ENCODE data around the gene PRKG1. TPM values are rescaled to one million over a fixed set of nuclear protein-coding genes. Genes with fewer than 3 reads are reported as not detected.

The PRKG1 gene
- total RNA-seq, 2 experiments from 2014 or later: not detected

DNA sequence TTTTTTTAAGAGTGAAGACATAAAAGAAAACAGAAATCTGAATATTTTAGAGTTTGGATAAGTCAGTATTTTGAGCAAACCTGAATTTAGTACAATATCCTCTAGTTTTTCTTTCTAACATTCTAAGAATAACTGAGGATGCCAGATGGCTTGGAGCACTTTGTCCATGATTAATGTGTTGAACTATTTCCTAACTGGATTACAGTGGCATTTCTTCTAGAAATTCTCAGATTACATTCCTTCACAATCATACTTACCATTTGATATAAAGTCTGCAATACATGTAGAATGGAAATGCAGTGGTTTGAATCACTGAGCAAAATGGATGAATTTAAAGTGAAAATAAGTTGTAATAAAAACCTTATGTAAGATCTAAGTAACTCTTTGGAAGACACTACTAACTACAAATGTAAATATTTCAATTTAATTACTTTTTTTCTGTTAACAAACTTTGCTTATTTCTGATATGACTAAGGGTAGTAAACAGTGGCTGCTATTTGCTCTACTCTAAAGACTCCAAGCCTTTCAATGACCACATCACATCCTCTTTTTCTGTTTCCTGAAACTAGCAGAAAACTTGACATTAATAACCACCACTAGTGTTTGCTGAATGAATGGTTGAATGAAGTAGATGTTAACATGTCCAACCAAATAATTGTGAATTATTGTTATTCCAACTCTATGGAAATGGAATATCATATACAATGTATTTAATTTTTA is 102.8 kb downstream of the PRKG1 start:
- Mint-ChIP-seq H3K9me3 (no peaks in the 10 kb centered on the region), H3K27ac (no peak overlapping the region), H3K4me3 (no peak overlapping the region), H3K36me3 (ENCODE audit: low read depth) (no peaks in the 10 kb centered on the region), H3K27me3 (no peaks in the 10 kb centered on the region), H3K4me1 (no peaks in the 10 kb centered on the region)
- CTCF ChIA-PET: no interaction called here
- POLR2A ChIA-PET: no interaction called here
- DNase-seq: no peak

DNA sequence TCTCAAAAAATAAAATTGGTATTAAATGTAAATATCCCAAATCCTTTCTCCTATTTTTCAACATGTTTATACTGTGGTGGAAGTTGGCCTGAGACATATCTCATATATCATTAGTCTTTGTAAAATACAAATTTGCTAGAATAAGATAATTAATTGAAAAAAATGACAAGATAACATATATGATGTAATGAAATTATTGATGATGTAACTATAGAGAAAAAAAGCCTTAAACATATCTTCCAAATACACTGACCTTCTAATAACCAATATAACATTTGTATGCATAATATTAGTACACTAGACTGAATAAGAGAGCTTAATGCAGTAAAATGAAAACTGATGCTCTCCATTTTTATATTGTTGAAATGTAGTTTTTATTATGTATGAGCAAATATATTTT is 104.3 kb downstream of the PRKG1 start:
- CTCF ChIA-PET: no interaction called here
- no peak overlapping the region for H3K27ac Mint-ChIP-seq
- H3K27me3 Mint-ChIP-seq: no peaks in the 10 kb centered on the region
- no peaks in the 10 kb centered on the region for H3K36me3 Mint-ChIP-seq (ENCODE audit: low read depth)
- no peak overlapping the region for H3K4me3 Mint-ChIP-seq
- no peaks in the 10 kb centered on the region for H3K4me1 Mint-ChIP-seq
- H3K9me3 Mint-ChIP-seq: no peaks in the 10 kb centered on the region
- DNase-seq: no peak
- POLR2A ChIA-PET: no interaction called here

DNA sequence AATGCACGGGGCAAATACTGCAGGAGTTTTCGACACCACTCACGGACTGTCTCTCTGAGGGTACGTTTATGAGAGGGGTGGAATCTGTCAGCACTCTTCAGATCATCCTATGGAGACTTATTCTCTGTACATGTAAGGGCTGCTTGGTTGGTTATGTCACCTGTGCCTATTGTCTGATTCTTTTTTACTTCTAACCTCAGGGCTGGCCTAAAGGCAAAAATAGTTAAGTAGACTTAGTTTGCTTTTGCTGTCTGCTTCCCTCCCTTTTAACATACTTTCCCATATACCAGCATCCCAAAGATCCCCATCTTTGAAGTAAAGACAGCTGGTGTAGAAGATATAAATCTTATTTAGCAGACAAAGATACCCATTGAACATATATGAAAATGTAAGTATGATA is 105.9 kb downstream of the PRKG1 start:
- CTCF ChIA-PET: no interaction called here
- Mint-ChIP-seq H3K9me3 (no peaks in the 10 kb centered on the region), H3K36me3 (ENCODE audit: low read depth) (no peaks in the 10 kb centered on the region)

DNA sequence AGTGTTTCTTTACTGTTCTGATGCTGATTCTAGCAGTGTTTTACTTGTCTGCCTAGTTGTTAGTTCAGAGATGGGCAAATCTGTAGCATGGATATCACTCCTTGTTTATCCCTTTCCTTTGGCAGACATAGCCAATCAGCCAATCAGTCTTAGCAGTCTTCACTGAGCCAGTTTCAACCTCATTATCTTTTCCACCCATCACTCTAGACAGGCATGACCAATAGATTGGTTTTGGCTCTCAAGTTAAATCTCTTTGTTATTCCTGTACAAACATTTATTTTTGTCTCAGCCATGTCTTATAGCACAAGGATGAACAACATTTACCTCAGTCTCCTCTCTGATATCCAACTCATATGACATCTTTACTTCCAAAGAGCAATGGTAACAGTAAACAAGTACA is 109.5 kb downstream of the PRKG1 start:
- Mint-ChIP-seq H3K9me3 (no peaks in the 10 kb centered on the region), H3K4me3 (no peak overlapping the region), H3K27me3 (no peaks in the 10 kb centered on the region), H3K27ac (no peak overlapping the region), H3K4me1 (no peaks in the 10 kb centered on the region), H3K36me3 (ENCODE audit: low read depth) (no peaks in the 10 kb centered on the region)
- CTCF ChIA-PET: no interaction called here
- no peak for DNase-seq
- POLR2A ChIA-PET: no interaction called here

More for the DNA sequence above, 105.9 kb downstream of the PRKG1 start:
- POLR2A ChIA-PET: no interaction called here
- no peaks in the 10 kb centered on the region for H3K4me1 Mint-ChIP-seq
- H3K4me3 Mint-ChIP-seq: no peak overlapping the region
- H3K27me3 Mint-ChIP-seq: no peaks in the 10 kb centered on the region
- no peak overlapping the region for H3K27ac Mint-ChIP-seq
- DNase-seq: no peak

DNA sequence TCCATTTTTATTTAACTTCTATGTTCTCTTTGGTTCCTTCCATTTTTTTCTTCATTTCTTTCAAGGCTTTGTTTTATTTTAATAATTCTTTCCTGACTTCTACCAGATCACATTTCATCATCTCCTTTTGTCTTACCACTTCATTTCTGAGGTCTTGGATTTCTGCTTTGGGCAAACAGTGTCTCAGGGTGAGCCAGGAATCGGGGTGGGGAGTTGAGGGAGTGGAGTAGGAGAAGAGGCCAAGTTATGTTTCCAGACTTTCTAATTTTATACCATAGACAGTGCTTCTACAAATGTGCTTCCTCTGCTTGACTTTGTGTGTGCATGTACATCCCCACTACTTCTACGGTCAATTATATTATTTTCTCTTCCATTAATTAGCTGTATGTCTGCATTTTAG is 112.1 kb downstream of the PRKG1 start:
- DNase-seq: no peak
- CTCF ChIA-PET: no interaction called here
- H3K4me3 Mint-ChIP-seq: no peak overlapping the region
- no peaks in the 10 kb centered on the region for H3K27me3 Mint-ChIP-seq
- H3K36me3 Mint-ChIP-seq (ENCODE audit: low read depth): no peaks in the 10 kb centered on the region
- H3K9me3 Mint-ChIP-seq: no peaks in the 10 kb centered on the region
- POLR2A ChIA-PET: no interaction called here
- peak overlapping the region; percentile 42 for H3K27ac Mint-ChIP-seq
- H3K4me1 Mint-ChIP-seq: no peaks in the 10 kb centered on the region

DNA sequence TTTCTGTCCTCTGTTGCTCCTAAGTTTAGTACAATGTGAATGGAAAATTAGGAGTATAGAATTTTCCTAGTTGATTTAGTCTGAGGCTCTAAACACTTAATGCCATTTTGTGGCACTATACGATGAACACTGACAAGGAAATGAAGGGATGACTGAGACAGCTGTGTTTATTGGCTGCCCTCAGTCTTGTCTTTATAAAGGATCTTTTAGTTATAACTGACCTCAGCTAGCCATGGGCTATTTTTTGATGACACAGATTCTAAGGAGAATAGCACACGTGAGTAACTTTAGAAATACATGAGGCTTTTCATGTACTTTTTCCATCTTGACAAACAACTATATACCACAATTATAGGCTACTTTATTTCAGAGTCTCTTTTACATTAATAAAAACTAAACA is 113.7 kb downstream of the PRKG1 start:
- ChIA-PET POLR2A (no interaction called here), CTCF (no interaction called here)
- Mint-ChIP-seq H3K27me3 (no peaks in the 10 kb centered on the region), H3K27ac (no peak overlapping the region), H3K4me3 (no peak overlapping the region), H3K4me1 (no peaks in the 10 kb centered on the region), H3K9me3 (no peaks in the 10 kb centered on the region), H3K36me3 (ENCODE audit: low read depth) (no peaks in the 10 kb centered on the region)
- DNase-seq: no peak

DNA sequence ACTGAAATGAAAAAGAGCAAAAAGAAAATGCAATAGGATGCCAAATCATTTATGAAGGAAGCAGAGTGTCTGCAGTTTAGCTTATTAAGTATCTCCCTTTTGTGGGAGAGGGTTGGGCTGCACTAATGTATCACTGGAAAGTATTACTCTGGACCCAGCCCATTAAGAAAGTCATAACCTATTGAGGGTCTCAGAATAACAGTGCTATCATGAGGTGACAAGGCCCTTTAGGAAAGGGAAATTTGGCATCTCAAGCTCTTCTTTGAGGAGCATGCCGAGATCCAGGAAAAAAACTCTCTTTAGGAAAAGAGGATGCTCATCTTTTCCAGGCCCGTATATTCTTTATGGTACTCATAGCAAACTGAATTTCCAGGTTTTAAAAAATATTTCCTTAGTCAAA is 114.6 kb downstream of the PRKG1 start:
- H3K36me3 Mint-ChIP-seq (ENCODE audit: low read depth): no peaks in the 10 kb centered on the region
- H3K27me3 Mint-ChIP-seq: no peaks in the 10 kb centered on the region
- CTCF ChIA-PET: no interaction called here
- no peak overlapping the region for H3K4me3 Mint-ChIP-seq
- H3K4me1 Mint-ChIP-seq: no peaks in the 10 kb centered on the region
- H3K9me3 Mint-ChIP-seq: no peaks in the 10 kb centered on the region
- POLR2A ChIA-PET: no interaction called here
- no peak for DNase-seq
- H3K27ac Mint-ChIP-seq: no peak overlapping the region

DNA sequence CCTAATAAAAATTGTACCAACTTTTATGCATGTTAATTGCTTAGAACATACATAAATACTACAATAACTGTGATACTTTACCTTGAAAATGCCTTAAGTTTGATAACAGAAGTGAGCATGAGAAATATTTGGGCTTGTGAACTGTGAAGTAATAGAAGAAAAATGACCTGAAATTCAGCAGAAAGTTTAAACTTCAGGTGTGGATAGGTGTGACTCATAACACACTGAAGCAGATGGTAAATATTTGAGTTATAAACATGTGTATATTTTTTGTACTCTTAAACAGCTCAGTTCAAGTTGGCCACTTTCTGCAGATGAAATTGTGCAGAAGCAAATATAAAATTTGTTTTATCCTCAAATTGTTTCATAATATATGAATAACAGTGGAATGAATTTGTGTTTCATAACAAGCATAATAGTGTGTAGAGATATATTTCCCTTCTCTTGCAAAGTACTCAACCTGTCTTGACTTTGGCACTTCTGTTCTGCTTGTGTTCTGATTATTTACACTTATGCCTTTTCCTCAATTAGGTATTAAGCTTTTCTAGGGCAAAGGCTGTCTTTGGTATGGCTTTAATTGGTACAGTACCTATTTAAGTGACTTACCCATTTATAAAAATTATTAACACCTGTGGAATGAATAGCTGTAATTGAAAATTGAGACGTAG is 122.4 kb downstream of the PRKG1 start:
- Mint-ChIP-seq H3K4me3 (no peak overlapping the region), H3K9me3 (no peaks in the 10 kb centered on the region), H3K27ac (no peak overlapping the region), H3K4me1 (no peaks in the 10 kb centered on the region), H3K36me3 (ENCODE audit: low read depth) (no peaks in the 10 kb centered on the region), H3K27me3 (no peaks in the 10 kb centered on the region)
- ChIA-PET CTCF (no interaction called here), POLR2A (no interaction called here)
- DNase-seq: no peak

DNA sequence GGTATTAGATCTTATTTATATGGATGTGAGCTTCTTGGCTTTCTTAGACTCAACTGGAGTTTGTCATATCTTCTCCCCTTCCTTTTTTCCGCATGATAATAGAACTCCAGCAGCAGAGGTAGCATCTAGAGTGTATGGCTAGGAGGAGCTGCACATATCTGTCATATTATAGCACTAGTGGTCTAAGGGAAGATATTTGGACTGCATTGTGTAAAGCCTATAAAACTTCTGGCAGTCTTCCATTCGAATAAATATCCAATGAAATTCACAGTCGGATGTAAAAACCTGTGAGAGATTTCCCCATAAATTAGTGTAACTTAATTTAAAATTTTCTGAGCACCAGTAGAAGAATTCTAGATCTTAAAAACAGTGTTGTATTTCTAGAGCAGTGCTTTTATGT is 123.9 kb downstream of the PRKG1 start:
- CTCF ChIA-PET: no interaction called here
- POLR2A ChIA-PET: no interaction called here
- Mint-ChIP-seq H3K27ac (no peak overlapping the region), H3K9me3 (no peaks in the 10 kb centered on the region), H3K36me3 (ENCODE audit: low read depth) (no peaks in the 10 kb centered on the region), H3K4me1 (no peaks in the 10 kb centered on the region), H3K27me3 (no peaks in the 10 kb centered on the region), H3K4me3 (no peak overlapping the region)
- DNase-seq: no peak

DNA sequence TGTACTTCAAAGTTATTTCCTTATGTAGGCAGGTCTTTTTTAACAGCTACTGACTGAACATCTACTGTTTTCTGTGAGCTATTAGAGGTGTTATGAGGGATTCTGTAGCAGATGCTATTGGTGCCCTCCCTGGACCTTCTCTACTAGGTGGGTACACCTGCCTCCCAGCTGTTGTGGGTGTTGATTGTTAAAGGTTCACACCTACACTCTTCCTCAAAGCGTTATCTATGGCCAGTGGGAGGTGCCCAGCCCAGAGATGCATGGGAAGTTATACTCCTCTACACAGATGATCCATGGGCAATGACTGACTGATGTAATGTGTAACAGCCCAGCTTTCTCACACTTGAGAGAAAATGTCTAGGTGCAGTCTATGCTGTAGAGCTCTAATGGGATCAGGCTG is 127.7 kb downstream of the PRKG1 start:
- Mint-ChIP-seq H3K27ac (no peak overlapping the region), H3K4me3 (no peak overlapping the region), H3K36me3 (ENCODE audit: low read depth) (no peaks in the 10 kb centered on the region), H3K4me1 (no peaks in the 10 kb centered on the region), H3K27me3 (no peaks in the 10 kb centered on the region), H3K9me3 (no peaks in the 10 kb centered on the region)
- ChIA-PET POLR2A (no interaction called here), CTCF (no interaction called here)
- DNase-seq: no peak

DNA sequence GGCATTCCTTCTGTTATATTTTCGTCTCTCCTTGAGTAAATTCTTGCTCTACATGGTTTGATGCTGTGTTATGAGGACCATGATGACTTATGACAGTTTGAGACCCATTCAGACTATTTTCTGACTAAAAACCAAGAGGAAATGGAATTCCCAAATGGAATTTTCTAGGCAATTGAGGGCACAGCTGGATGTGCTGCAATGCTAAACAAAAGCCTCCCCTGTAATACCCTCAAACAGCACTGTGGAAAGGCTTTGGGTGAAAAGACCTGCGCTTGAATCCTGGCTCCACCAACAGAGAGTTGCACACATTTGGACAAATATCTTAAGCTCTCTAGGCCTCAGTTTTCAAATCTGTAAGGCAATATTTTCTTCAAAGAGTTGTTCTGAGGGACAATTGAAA is 129.1 kb downstream of the PRKG1 start:
- ChIA-PET CTCF (no interaction called here), POLR2A (no interaction called here)
- no peaks in the 10 kb centered on the region for H3K9me3 Mint-ChIP-seq
- no peak overlapping the region for H3K4me3 Mint-ChIP-seq
- no peaks in the 10 kb centered on the region for H3K36me3 Mint-ChIP-seq (ENCODE audit: low read depth)
- DNase-seq: no peak
- no peaks in the 10 kb centered on the region for H3K4me1 Mint-ChIP-seq
- no peak overlapping the region for H3K27ac Mint-ChIP-seq
- no peaks in the 10 kb centered on the region for H3K27me3 Mint-ChIP-seq

DNA sequence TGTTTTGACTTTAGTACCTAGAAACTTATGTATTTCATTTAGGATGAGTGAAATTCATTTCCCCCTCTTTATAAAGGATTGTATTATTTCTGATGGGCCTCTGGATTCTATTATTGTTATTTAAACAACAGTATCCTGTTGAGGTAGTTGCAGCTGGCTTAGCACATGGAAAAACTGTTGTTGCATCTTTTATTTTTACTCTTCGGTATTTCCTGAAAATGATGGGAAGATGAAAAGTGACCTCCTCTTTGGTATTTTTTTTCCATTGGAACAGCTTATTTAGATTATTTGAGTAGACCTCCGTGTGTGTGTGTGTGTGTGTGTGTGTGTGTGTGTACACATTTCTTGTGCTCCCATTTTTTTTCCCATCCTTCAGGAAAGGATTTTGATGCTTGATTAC is 129.8 kb downstream of the PRKG1 start:
- CTCF ChIA-PET: no interaction called here
- POLR2A ChIA-PET: no interaction called here
- Mint-ChIP-seq H3K27me3 (no peaks in the 10 kb centered on the region), H3K4me1 (no peaks in the 10 kb centered on the region), H3K27ac (no peak overlapping the region), H3K36me3 (ENCODE audit: low read depth) (no peaks in the 10 kb centered on the region), H3K4me3 (no peak overlapping the region), H3K9me3 (no peaks in the 10 kb centered on the region)
- no peak for DNase-seq

DNA sequence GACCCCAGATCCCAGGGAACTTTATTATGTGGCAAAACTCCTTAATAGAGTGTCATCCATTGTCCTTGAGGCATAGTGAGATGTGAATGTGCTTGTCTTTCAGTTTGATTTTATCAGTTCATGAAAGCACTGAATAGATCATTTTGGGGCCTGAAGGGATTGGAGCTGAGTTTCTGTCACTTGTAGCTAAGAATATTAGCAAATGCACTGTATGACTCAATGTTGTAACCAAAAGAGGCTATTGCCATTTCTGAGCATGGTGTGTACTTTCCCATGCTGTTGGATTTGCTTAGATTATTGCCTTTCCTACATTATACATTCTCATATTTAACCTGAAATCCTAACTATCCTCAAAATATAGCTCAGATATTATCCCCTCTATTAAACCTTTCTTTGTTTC is 130.4 kb downstream of the PRKG1 start:
- no peak overlapping the region for H3K27ac Mint-ChIP-seq
- CTCF ChIA-PET: no interaction called here

DNA sequence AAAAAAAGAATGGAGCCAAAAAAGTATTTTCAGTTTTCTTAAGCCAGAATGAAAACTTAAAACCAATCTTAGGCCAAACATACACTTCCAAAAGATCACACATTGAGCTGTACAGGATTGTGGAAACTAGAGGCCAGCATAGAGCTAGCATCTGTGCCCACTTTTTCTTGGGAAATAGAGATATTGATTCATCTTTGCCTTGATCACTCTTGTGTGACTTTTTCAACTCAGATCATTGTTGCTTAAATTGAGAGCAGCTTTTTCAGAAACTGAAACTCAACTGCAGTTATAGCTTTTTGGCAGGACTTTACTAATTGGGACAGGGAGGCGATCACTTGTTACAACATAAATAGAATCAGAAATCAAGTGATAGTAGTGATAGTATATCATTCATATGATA is 132.2 kb downstream of the PRKG1 start:
- no peaks in the 10 kb centered on the region for H3K9me3 Mint-ChIP-seq
- H3K4me3 Mint-ChIP-seq: no peak overlapping the region
- CTCF ChIA-PET: interaction anchor here (0.7 kb wide), 1 partner anchor 8 kb away, joined by 3 read pairs; no protein-coding TSS in a partner anchor
- H3K27ac Mint-ChIP-seq: no peak overlapping the region
- H3K36me3 Mint-ChIP-seq (ENCODE audit: low read depth): no peaks in the 10 kb centered on the region
- POLR2A ChIA-PET: no interaction called here
- no peak for DNase-seq
- no peaks in the 10 kb centered on the region for H3K27me3 Mint-ChIP-seq
- H3K4me1 Mint-ChIP-seq: no peaks in the 10 kb centered on the region

More for the DNA sequence above, 130.4 kb downstream of the PRKG1 start:
- Mint-ChIP-seq H3K27me3 (no peaks in the 10 kb centered on the region), H3K9me3 (no peaks in the 10 kb centered on the region), H3K36me3 (ENCODE audit: low read depth) (no peaks in the 10 kb centered on the region), H3K4me3 (no peak overlapping the region), H3K4me1 (no peaks in the 10 kb centered on the region)
- POLR2A ChIA-PET: no interaction called here
- no peak for DNase-seq

Data from activated CD4-positive, alpha-beta T cell treated with anti-CD3 and anti-CD28 coated beads, Interleukin-2, amount 10 ng/mL, durations not matched to agents 7 days and 5 days (primary cell).